DOHH2 (cell line): Measurements from ENCODE around the gene ACSS3.

ENCODE experiments used
- H3F3A ChIP-seq: fragments of 200-600 bp; sonication (generic), shearing (Covaris generic); 2 replicates; pipeline ENCODE4 v1.6.0; 2016; ENCODE audit warnings: antibody characterized with exemption, mild to moderate bottlenecking; ENCODE audit not compliant: control insufficient read depth, insufficient read depth
- H3K27ac ChIP-seq: fragments of 200-600 bp; sonication (generic); 2 replicates; pipeline ENCODE4 v1.5.1; 2014; ENCODE audit warnings: low read depth, mild to moderate bottlenecking, low read length, moderate library complexity
- H3K27me3 ChIP-seq: fragments of 200-600 bp; sonication (generic); 2 replicates; pipeline ENCODE4 v1.6.1; 2014; ENCODE audit warnings: mild to moderate bottlenecking, low read length, mixed read lengths; ENCODE audit not compliant: control insufficient read depth
- H3K36me3 ChIP-seq: fragments of 200-600 bp; sonication (generic); 2 replicates; pipeline ENCODE4 v1.6.1; 2014; ENCODE audit warnings: mild to moderate bottlenecking, low read length, moderate library complexity, mixed read lengths; ENCODE audit not compliant: control insufficient read depth
- H3K4me1 ChIP-seq: fragments of 200-600 bp; sonication (generic); 2 replicates; pipeline ENCODE4 v1.6.1; 2014; ENCODE audit warnings: mild to moderate bottlenecking, low read length, mixed read lengths; ENCODE audit not compliant: control insufficient read depth
- H3K4me2 ChIP-seq: fragments of 200-600 bp; sonication (generic); 2 replicates; pipeline ENCODE4 v1.6.0; 2014; ENCODE audit warnings: mild to moderate bottlenecking, low read length, moderate library complexity
- H3K4me3 ChIP-seq: fragments of 200-600 bp; sonication (generic); 2 replicates; pipeline ENCODE4 v1.5.1; 2014; ENCODE audit warnings: mild to moderate bottlenecking, low read length, mixed read lengths
- H3K79me2 ChIP-seq: fragments of 200-600 bp; sonication (generic); 2 replicates; pipeline ENCODE4 v1.6.1; 2014; ENCODE audit warnings: mild to moderate bottlenecking, low read length, mixed read lengths; ENCODE audit not compliant: control insufficient read depth
- H3K9me2 ChIP-seq: fragments of 200-600 bp; sonication (generic); replicated peaks from 2 replicates; pipeline ENCODE4 v1.6.1; 2014; ENCODE audit warnings: mild to moderate bottlenecking, low read length, mixed read lengths; ENCODE audit not compliant: control insufficient read depth
- H3K9me3 ChIP-seq: fragments of 200-600 bp; sonication (generic); 2 replicates; pipeline ENCODE4 v1.6.1; 2014; ENCODE audit warnings: antibody characterized with exemption, low read length, mixed read lengths; ENCODE audit not compliant: control insufficient read depth, insufficient read depth
- H4K20me1 ChIP-seq: fragments of 200-600 bp; sonication (generic); 2 replicates; pipeline ENCODE4 v1.6.0; 2014; ENCODE audit warnings: low read depth, mild to moderate bottlenecking, antibody characterized with exemption, low read length, moderate library complexity; ENCODE audit not compliant: control insufficient read depth, insufficient read depth
- EZH2phosphoT487 ChIP-seq: fragments of 200-600 bp; sonication (generic); IDR thresholded peaks from 2 replicates; pipeline ENCODE4 v1.6.1; 2017; ENCODE audit warnings: borderline replicate concordance, mild to moderate bottlenecking, antibody characterized with exemption, low read length, moderate library complexity, mixed read lengths
- TF ChIP-seq, protein P1 (sequence below): fragments of 200-600 bp; sonication (generic); IDR thresholded peaks from one replicate; pipeline ENCODE4 v1.5.1; 2014; ENCODE audit warnings: antibody characterized with exemption, mild to moderate bottlenecking, low read depth, low read length; ENCODE audit not compliant: poor library complexity, severe bottlenecking

ACSS3 gene

DNA sequence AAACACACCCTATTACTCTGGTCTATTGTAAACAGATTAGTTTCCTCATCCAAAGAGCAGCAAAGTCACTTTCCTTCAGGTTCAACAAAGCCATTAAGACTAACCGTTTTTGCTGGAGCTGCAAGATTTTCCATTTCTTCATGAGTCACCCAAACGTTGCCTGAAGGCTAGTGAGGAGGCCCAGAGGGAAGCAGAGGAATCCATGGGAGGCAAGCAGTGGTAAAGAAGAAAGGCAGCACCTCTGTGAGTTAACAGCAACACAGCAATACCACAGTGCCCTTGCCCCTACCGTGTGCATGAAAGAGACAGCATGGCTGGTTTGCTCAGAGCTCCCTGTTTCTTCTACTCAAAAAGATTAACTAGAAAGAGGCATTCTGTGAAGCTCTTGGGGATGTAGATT lies 206.3 kb downstream of the ACSS3 start:
- Histone ChIP-seq H3K36me3 (no peaks in the 10 kb centered on the region), H3K4me1 (no peaks in the 10 kb centered on the region), H3K4me2 (no peak overlapping the region), H3K79me2 (no peaks in the 10 kb centered on the region), H3K27ac (no peak overlapping the region), H3K27me3 (no peaks in the 10 kb centered on the region), H3F3A (no peaks in the 10 kb centered on the region), H3K9me3 (no peaks in the 10 kb centered on the region), H3K4me3 (no peak overlapping the region), H3K9me2 (no peaks in the 10 kb centered on the region), H4K20me1 (no peaks in the 10 kb centered on the region)
- TF ChIP-seq, protein P1, sequence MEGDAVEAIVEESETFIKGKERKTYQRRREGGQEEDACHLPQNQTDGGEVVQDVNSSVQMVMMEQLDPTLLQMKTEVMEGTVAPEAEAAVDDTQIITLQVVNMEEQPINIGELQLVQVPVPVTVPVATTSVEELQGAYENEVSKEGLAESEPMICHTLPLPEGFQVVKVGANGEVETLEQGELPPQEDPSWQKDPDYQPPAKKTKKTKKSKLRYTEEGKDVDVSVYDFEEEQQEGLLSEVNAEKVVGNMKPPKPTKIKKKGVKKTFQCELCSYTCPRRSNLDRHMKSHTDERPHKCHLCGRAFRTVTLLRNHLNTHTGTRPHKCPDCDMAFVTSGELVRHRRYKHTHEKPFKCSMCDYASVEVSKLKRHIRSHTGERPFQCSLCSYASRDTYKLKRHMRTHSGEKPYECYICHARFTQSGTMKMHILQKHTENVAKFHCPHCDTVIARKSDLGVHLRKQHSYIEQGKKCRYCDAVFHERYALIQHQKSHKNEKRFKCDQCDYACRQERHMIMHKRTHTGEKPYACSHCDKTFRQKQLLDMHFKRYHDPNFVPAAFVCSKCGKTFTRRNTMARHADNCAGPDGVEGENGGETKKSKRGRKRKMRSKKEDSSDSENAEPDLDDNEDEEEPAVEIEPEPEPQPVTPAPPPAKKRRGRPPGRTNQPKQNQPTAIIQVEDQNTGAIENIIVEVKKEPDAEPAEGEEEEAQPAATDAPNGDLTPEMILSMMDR, result no peak
- no peak for TF ChIP-seq EZH2phosphoT487

DNA sequence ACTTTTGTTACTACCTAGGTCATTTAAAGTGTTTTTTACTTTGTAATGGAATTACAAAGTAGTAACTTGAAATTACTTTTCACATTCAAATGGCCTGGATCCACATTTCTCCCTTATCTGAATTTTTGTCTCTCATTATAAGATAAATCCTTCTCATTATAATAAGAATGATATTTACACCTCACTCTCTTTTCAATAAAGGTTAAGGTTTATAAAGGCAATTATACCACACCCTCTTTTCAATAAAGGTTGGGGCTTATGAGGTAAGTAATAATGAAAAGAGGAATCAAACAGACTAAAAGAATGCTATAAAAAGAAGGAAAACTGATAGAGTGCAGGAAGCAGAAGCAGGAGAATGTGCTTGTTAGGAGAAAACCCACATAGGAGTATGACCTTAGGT lies 210.8 kb downstream of the ACSS3 start:
- Histone ChIP-seq H3F3A (no peaks in the 10 kb centered on the region), H3K4me3 (no peak overlapping the region), H3K79me2 (no peaks in the 10 kb centered on the region), H3K4me1 (no peaks in the 10 kb centered on the region), H3K27ac (no peak overlapping the region), H4K20me1 (no peaks in the 10 kb centered on the region), H3K36me3 (no peaks in the 10 kb centered on the region), H3K9me2 (no peaks in the 10 kb centered on the region), H3K9me3 (no peaks in the 10 kb centered on the region), H3K27me3 (no peaks in the 10 kb centered on the region), H3K4me2 (no peak overlapping the region)
- TF ChIP-seq, protein P1, result no peak
- no peak for TF ChIP-seq EZH2phosphoT487

DNA sequence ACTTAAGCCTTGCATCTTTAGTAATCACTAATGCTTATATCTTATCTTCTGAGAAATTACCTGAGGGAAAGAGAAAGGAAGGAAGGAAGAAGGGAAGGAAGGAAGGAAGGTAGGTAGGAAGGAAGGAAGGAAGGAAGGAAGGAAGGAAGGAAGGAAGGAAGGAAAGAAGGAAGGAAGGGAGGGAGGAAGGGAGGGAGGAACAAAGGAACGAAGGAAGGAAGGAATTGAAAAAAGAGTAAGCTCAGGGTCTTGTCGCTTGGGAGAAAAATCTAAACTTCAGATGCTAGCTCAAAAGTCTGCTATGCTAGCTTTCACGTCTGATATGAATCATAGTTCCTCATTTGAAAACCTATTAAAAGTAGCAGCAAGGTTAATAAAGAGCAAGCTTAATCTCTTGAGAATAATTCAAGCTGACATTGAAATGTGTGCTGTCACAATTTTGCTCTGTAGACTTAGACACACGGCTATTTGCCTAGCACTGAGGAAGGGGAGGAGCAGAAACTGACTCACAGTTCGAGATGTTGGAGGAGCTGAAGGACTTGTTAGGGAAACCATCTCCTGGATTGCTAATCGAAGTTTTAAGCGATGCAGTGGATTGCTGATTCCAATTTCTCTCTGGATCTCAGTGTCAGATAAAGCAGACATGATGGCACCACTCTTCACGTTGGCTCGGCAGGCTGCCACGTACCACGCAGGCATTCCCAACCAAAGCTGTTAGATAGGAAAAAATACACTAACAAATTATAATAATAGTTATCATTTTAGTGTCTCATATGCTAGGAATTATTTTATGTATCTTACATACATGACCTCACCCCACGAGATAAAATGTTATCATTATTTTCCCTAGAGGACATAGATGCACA lies 216.7 kb downstream of the ACSS3 start:
- H3K4me3 ChIP-seq, result no peak overlapping the region
- no peak for TF ChIP-seq EZH2phosphoT487
- TF ChIP-seq, protein P1, result no peak

More for the DNA sequence above, 216.7 kb downstream of the ACSS3 start:
- no peaks in the 10 kb centered on the region for H3F3A ChIP-seq
- H3K4me2 ChIP-seq, result no peak overlapping the region
- H3K27ac ChIP-seq, result no peak overlapping the region
- H3K79me2 ChIP-seq, result no peaks in the 10 kb centered on the region
- no peaks in the 10 kb centered on the region for H3K4me1 ChIP-seq
- H3K9me2 ChIP-seq, result no peaks in the 10 kb centered on the region
- no peaks in the 10 kb centered on the region for H3K36me3 ChIP-seq
- H4K20me1 ChIP-seq, result no peaks in the 10 kb centered on the region
- no peaks in the 10 kb centered on the region for H3K27me3 ChIP-seq
- H3K9me3 ChIP-seq, result no peaks in the 10 kb centered on the region
